Keratinocyte (primary cell): Measurements from ENCODE around the gene BCL7A. TPM values are rescaled to one million over a fixed set of nuclear protein-coding genes. Genes with fewer than 3 reads are reported as not detected.

Source experiments
- DNase-seq: peaks from one replicate; pipeline ENCODE4 v3.0.0-alpha.2; 2011; ENCODE audit warnings: low read depth, missing footprints, low spot score
- FAIRE-seq: peaks from 2 replicates; lab custom pipeline; 2011; peaks lifted over from hg19 to GRCh38; lab: Jason Lieb, UNC
- H2AFZ ChIP-seq: 2 replicates; pipeline ENCODE4 v1.6.0; 2012; ENCODE audit warnings: low read length, control low read depth, inconsistent platforms; ENCODE audit not compliant: control insufficient read depth
- H3K27ac ChIP-seq: 2 replicates; pipeline ENCODE4 v1.5.1; 2011; ENCODE audit warnings: low read length; ENCODE audit not compliant: control insufficient read depth, insufficient read depth
- H3K27me3 ChIP-seq: 3 replicates; pipeline ENCODE4 v1.6.0; 2011; ENCODE audit warnings: low read length; ENCODE audit not compliant: control insufficient read depth, insufficient read depth; ENCODE audit errors: extremely low read depth
- H3K36me3 ChIP-seq, 2 experiments: 2 replicates in 1 of 2; 3 replicates in 1 of 2; pipeline ENCODE4 v1.5.1; 2011; ENCODE audit warnings: low read length in 2 of 2, mild to moderate bottlenecking in 1 of 2; ENCODE audit not compliant: control insufficient read depth in 2 of 2, insufficient read depth in 2 of 2; ENCODE audit errors: extremely low read depth in 1 of 2
- H3K4me1 ChIP-seq: 3 replicates; pipeline ENCODE4 v1.5.1; 2011; ENCODE audit warnings: low read length; ENCODE audit not compliant: control insufficient read depth, insufficient read depth; ENCODE audit errors: extremely low read depth
- H3K4me2 ChIP-seq: 3 replicates; pipeline ENCODE4 v1.6.0; 2011; ENCODE audit warnings: low read depth, low read length; ENCODE audit not compliant: control insufficient read depth, insufficient read depth; ENCODE audit errors: extremely low read depth
- H3K4me3 ChIP-seq, 3 experiments: fragments of 200-600 bp in 1 of 3; sonication (generic) in 1 of 3; 2 replicates in 2 of 3; 3 replicates in 1 of 3; pipeline ENCODE4 v1.5.1; 2011 to 2016; ENCODE audit warnings: low read length in 3 of 3, mild to moderate bottlenecking in 3 of 3, control low read depth in 2 of 3, inconsistent platforms in 1 of 3, low read depth in 1 of 3, mixed read lengths in 1 of 3, mixed run types in 1 of 3, moderate library complexity in 1 of 3; ENCODE audit not compliant: control insufficient read depth in 2 of 3, insufficient read depth in 2 of 3; ENCODE audit errors: extremely low read depth in 1 of 3
- H3K79me2 ChIP-seq: 2 replicates; pipeline ENCODE4 v1.6.0; 2012; ENCODE audit warnings: low read length; ENCODE audit not compliant: control insufficient read depth, insufficient read depth
- H3K9ac ChIP-seq: 3 replicates; pipeline ENCODE4 v1.6.0; 2011; ENCODE audit warnings: low read length; ENCODE audit not compliant: control insufficient read depth, insufficient read depth; ENCODE audit errors: extremely low read depth
- H3K9me1 ChIP-seq: 3 replicates; pipeline ENCODE4 v1.6.0; 2011; ENCODE audit warnings: low read length; ENCODE audit not compliant: control insufficient read depth, insufficient read depth; ENCODE audit errors: extremely low read depth
- H3K9me3 ChIP-seq: 2 replicates; pipeline ENCODE4 v1.5.1; 2012; ENCODE audit warnings: low read depth, low read length; ENCODE audit not compliant: control insufficient read depth
- H4K20me1 ChIP-seq: 3 replicates; pipeline ENCODE4 v1.6.0; 2011; ENCODE audit warnings: low read length; ENCODE audit not compliant: control insufficient read depth, insufficient read depth; ENCODE audit errors: extremely low read depth
- CTCF ChIP-seq, 3 experiments: IDR thresholded peaks in 1 of 3; conservative IDR thresholded peaks in 1 of 3; optimal IDR thresholded peaks in 1 of 3; 2 replicates in 2 of 3; 3 replicates in 1 of 3; pipeline versions ENCODE3 to v1.5.1; 2011; ENCODE audit warnings: low read length in 3 of 3, mild to moderate bottlenecking in 3 of 3, moderate library complexity in 2 of 3, control low read depth in 1 of 3, inconsistent platforms in 1 of 3; ENCODE audit not compliant: insufficient read depth in 2 of 3; ENCODE audit errors: extremely low read depth in 1 of 3
- EZH2 ChIP-seq: IDR thresholded peaks from one replicate; pipeline ENCODE4 v1.6.1; 2012; ENCODE audit warnings: inconsistent platforms, mild to moderate bottlenecking, low read length, moderate library complexity
- dilution Hi-C: fragments of 300-500 bp; cut with MboI; formaldehyde crosslinking; loops from one replicate; pipeline ENCODE4 v1.7.0; 2020; ENCODE audit warnings: low sequenced_read_pairs; ENCODE audit not compliant: extremely low pct_ligation_motif_present
- polyA plus RNA-seq, 5 experiments: library from polyadenylated mRNA; depleted of rRNA in 3 of 5; stranded (reverse) in 3 of 5; stranded (forward) in 1 of 5; unstranded in 1 of 5; fragments of >200 nt; gene quantifications; 1 replicate in 1 of 5; 2 replicates in 3 of 5; 3 replicates in 1 of 5; pipeline versions ENCODE4 v1.2.1 to v1.2.3, GENCODE V29; 2011 to 2012; ENCODE audit warnings: missing spikeins in 2 of 5, low read depth in 1 of 5, low replicate concordance in 1 of 5

Gene BCL7A
- polyA plus RNA-seq, 1 donor (not counting 4 experiments of a cell fraction or from before 2014, with no cell fraction given), result 12.8 TPM

GRCh38 chr12:122020795-122021192 is 890 bp upstream of the BCL7A start:
- no peak for TF ChIP-seq CTCF (optimal IDR thresholded peaks at IDR 0.05 in 1 of 3, IDR thresholded peaks at IDR 0.05 in 1 of 3, conservative IDR thresholded peaks at IDR 0.05 in 1 of 3; ENCODE audit: extremely low read depth in 1 of 3, insufficient read depth in 2 of 3, low read length in 3 of 3)
- TF ChIP-seq EZH2, result no peak
- peak overlapping the region; percentile 98 for H3K4me2 ChIP-seq
- peaks cover 19% of the 10 kb centered on the region for H3K4me1 ChIP-seq
- no peak for DNase-seq
- peak overlapping the region; percentile 91 for H3K9ac ChIP-seq
- H3K9me1 ChIP-seq, result peaks cover 3% of the 10 kb centered on the region
- no peak overlapping the region for H3K27ac ChIP-seq
- no peaks in the 10 kb centered on the region for H3K36me3 ChIP-seq
- no peaks in the 10 kb centered on the region for H3K27me3 ChIP-seq
- peak overlapping the region; percentile 66 for H2AFZ ChIP-seq
- peak overlapping the region in 2 of 3 experiments; percentile 72 to 74 for H3K4me3 ChIP-seq
- peaks cover 36% of the 10 kb centered on the region for H3K79me2 ChIP-seq
- no peaks in the 10 kb centered on the region for H3K9me3 ChIP-seq
- H4K20me1 ChIP-seq, result no peaks in the 10 kb centered on the region
- dilution Hi-C loops, result no loop called here
- FAIRE-seq, result no peak

DNA sequence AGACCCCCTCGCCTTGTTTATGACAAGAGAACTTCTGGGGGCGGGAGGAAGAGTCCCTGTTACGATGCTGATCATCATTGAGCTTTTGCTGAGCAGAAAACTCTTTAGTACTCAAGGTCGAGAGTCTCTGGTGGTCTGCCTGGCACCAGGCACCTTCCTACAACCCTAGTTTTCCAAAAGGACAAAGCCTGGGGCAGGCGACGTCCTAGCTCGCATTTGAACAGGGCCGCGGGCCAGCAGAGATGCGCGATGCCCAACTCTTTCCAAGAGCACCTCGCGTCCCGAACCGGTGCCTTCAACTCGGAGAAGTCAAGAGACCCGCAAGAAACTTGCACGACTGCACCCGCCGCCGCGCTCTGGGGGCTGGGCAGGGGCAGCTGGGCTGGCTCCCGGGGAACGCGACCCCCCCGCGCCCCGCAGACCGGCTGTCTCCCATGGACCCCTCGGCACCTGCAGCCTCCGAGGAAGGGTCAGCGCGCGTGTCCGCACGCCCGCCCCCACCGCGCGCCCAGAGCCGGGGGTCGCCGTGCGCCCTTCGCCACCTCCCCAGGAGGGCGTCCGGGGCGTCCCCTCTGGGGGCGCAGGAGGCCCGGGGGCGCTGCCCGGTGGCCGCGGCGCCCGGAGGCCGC is 377 bp upstream of the BCL7A start:
- no peaks in the 10 kb centered on the region for H4K20me1 ChIP-seq
- DNase-seq, result no peak
- no peaks in the 10 kb centered on the region for H3K36me3 ChIP-seq
- no peak for FAIRE-seq
- peak overlapping the region; percentile 66 for H2AFZ ChIP-seq
- peaks cover 39% of the 10 kb centered on the region for H3K79me2 ChIP-seq
- H3K4me1 ChIP-seq, result peaks cover 21% of the 10 kb centered on the region
- H3K9ac ChIP-seq, result peak overlapping the region; percentile 91
- no peaks in the 10 kb centered on the region for H3K27me3 ChIP-seq
- peak overlapping the region; percentile 98 for H3K4me2 ChIP-seq
- H3K9me1 ChIP-seq, result peaks cover 3% of the 10 kb centered on the region
- peak overlapping the region; percentile 53 to 74 (median 72) for H3K4me3 ChIP-seq
- peak overlapping the region; percentile 26 for H3K27ac ChIP-seq
- dilution Hi-C loops, result no loop called here
- TF ChIP-seq EZH2 (no peak), CTCF (optimal IDR thresholded peaks at IDR 0.05 in 1 of 3, IDR thresholded peaks at IDR 0.05 in 1 of 3, conservative IDR thresholded peaks at IDR 0.05 in 1 of 3; ENCODE audit: extremely low read depth in 1 of 3, insufficient read depth in 2 of 3, low read length in 3 of 3) (no peak)
- no peaks in the 10 kb centered on the region for H3K9me3 ChIP-seq
